Measurements from ENCODE around the gene SEMA7A.

GRCh38 chr15:74451322-74451721 is 17.6 kb upstream of the SEMA7A start:
- no peak for TF ChIP-seq CTCF (IDR thresholded peaks at IDR 0.05)
- no peak for TF ChIP-seq POLR2A (IDR thresholded peaks at IDR 0.05)
- no peak for TF ChIP-seq EP300 (IDR thresholded peaks at IDR 0.05)
